Measurements from ENCODE around the gene SDR39U1.

The SDR39U1 gene

DNA sequence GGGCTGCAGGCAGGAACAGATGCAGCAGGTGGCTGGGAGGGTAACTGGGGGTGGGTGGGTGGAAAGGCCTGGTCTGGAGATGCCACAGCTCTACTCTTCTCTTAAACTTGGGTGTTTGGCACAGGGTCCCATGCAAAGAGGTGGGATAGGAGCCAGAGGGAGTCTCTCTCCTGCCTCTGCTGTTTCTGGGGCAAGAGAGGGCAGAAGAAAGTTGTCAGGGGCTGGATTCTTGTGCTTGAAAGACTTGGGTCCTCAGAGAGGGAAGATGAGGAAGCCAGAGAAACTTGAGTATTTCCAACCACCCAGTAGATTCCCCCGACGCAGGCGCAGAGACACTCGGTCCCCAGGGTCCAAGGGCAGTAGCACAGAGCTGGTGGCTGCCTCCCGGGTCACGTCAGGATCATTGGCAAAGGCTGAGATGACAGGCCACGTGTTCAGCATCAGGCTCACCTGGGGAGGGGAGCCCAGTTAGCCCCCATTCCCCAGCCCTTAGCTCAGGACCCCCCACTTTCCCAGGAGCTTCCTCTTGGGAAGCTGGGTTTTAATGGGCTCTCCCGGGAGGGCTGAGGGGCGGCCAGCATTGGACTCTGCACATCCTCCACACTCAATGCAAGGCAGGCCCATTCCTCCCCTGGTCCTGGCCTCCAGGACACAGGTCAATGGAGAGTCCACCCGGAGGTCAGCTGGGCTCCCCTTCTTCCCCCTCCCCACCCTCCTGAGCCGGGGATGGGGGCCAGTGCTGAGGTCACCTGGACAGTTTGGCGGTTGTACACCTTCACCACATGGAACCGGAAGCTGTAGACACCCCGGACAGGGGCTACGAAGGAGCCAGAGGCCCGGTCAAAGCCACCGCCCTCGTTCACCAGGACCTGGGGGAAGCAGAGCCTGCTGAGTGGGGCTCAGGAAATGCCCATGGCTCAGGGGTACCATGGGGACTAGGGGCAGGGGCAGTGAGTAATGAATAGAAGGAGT, 14.8 kb downstream of the SDR39U1 start:
- no peak overlapping the region for H3K9ac ChIP-seq (ENCODE audit: low read length)
- H3K27ac ChIP-seq (ENCODE audit: low read length) = no peak overlapping the region

DNA sequence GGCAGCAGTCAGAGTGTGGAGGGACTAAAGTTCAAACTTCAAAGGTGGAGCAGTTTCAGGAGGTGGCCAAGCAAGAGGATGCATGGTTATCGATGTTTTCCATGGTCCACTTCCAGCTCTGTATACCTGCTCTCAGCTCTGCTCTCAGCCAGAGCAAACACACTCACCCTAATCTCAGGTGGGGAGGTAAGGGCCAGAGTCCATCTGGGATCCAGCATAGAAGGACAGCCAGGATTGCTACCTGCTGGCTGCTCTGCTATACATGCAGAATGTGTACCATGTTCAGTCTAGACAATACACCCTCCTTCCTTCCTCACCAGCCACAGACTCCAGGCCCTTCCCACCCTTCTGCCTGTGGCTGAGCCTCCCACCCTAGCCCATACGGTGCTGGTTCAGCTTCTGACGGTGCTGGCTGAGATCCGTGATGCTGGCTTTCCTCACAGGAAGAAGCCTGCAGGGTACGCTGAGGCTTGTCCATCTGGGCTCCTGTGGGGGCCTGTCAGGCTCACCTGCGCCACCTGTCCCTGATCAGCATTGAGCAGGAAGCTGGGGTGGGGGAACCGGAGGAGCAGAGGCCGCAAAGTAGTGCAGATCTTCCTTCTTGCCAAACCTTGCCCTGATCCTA, 15.6 kb downstream of the SDR39U1 start:
- no peak for DNase-seq
- H3K27me3 ChIP-seq (replicated peaks; ENCODE audit: insufficient read depth, low read length) = no peaks in the 10 kb centered on the region
- H3K36me3 ChIP-seq (replicated peaks; ENCODE audit: insufficient read depth, low read length) = no peaks in the 10 kb centered on the region
- H3K9ac ChIP-seq (ENCODE audit: low read length) = no peak overlapping the region
- no peak overlapping the region for H3K27ac ChIP-seq (ENCODE audit: low read length)
- peaks cover 37% of the 10 kb centered on the region for H3K4me1 ChIP-seq (ENCODE audit: low read length)
- no peak overlapping the region for H3K4me3 ChIP-seq (ENCODE audit: low read length)
- H2AFZ ChIP-seq (ENCODE audit: low read length) = no peak overlapping the region
- no peak overlapping the region for H3K4me2 ChIP-seq (ENCODE audit: low read depth, low read length)
- no peaks in the 10 kb centered on the region for H3K9me3 ChIP-seq (replicated peaks; ENCODE audit: insufficient read depth, low read length)
- no peak for TF ChIP-seq EZH2 (optimal IDR thresholded peaks at IDR 0.05; ENCODE audit: low read depth, low read length)
- TF ChIP-seq, protein P1, sequence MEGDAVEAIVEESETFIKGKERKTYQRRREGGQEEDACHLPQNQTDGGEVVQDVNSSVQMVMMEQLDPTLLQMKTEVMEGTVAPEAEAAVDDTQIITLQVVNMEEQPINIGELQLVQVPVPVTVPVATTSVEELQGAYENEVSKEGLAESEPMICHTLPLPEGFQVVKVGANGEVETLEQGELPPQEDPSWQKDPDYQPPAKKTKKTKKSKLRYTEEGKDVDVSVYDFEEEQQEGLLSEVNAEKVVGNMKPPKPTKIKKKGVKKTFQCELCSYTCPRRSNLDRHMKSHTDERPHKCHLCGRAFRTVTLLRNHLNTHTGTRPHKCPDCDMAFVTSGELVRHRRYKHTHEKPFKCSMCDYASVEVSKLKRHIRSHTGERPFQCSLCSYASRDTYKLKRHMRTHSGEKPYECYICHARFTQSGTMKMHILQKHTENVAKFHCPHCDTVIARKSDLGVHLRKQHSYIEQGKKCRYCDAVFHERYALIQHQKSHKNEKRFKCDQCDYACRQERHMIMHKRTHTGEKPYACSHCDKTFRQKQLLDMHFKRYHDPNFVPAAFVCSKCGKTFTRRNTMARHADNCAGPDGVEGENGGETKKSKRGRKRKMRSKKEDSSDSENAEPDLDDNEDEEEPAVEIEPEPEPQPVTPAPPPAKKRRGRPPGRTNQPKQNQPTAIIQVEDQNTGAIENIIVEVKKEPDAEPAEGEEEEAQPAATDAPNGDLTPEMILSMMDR (IDR thresholded peaks at IDR 0.05; ENCODE audit: low read length) = no peak
- TF ChIP-seq EZH2phosphoT487 (IDR thresholded peaks at IDR 0.05; ENCODE audit: low read length) = no peak
- H3F3A ChIP-seq (ENCODE audit: insufficient read depth, low read length) = peaks cover 18% of the 10 kb centered on the region
- H3K79me2 ChIP-seq (ENCODE audit: low read length) = peaks cover 17% of the 10 kb centered on the region
- no peaks in the 10 kb centered on the region for H3K9me2 ChIP-seq (replicated peaks; ENCODE audit: insufficient read depth, low read length)
- H4K20me1 ChIP-seq (ENCODE audit: insufficient read depth, low read length) = no peaks in the 10 kb centered on the region

More for the DNA sequence above, 14.8 kb downstream of the SDR39U1 start:
- H3K79me2 ChIP-seq (ENCODE audit: low read length) = peaks cover 23% of the 10 kb centered on the region
- H3K27me3 ChIP-seq (replicated peaks; ENCODE audit: insufficient read depth, low read length) = no peaks in the 10 kb centered on the region
- H3K9me2 ChIP-seq (replicated peaks; ENCODE audit: insufficient read depth, low read length) = no peaks in the 10 kb centered on the region
- no peaks in the 10 kb centered on the region for H4K20me1 ChIP-seq (ENCODE audit: insufficient read depth, low read length)
- no peak overlapping the region for H3K4me2 ChIP-seq (ENCODE audit: low read depth, low read length)
- H3K36me3 ChIP-seq (replicated peaks; ENCODE audit: insufficient read depth, low read length) = no peaks in the 10 kb centered on the region
- no peaks in the 10 kb centered on the region for H3K9me3 ChIP-seq (replicated peaks; ENCODE audit: insufficient read depth, low read length)
- peaks cover 18% of the 10 kb centered on the region for H3F3A ChIP-seq (ENCODE audit: insufficient read depth, low read length)
- TF ChIP-seq EZH2 (optimal IDR thresholded peaks at IDR 0.05; ENCODE audit: low read depth, low read length) (no peak), EZH2phosphoT487 (IDR thresholded peaks at IDR 0.05; ENCODE audit: low read length) (no peak)
- TF ChIP-seq, protein P1 (IDR thresholded peaks at IDR 0.05; ENCODE audit: low read length) = no peak
- no peak overlapping the region for H2AFZ ChIP-seq (ENCODE audit: low read length)
- no peak overlapping the region for H3K4me3 ChIP-seq (ENCODE audit: low read length)
- DNase-seq = no peak
- H3K4me1 ChIP-seq (ENCODE audit: low read length) = peaks cover 29% of the 10 kb centered on the region

GRCh38 chr14:24426150-24426911, 16.2 kb downstream of the SDR39U1 start:
- Histone ChIP-seq H3K4me2 (ENCODE audit: low read depth, low read length) (no peak overlapping the region), H3K4me1 (ENCODE audit: low read length) (peaks cover 37% of the 10 kb centered on the region), H3K4me3 (ENCODE audit: low read length) (no peak overlapping the region), H3K9ac (ENCODE audit: low read length) (no peak overlapping the region), H3K27me3 (replicated peaks; ENCODE audit: insufficient read depth, low read length) (no peaks in the 10 kb centered on the region), H4K20me1 (ENCODE audit: insufficient read depth, low read length) (no peaks in the 10 kb centered on the region), H3K27ac (ENCODE audit: low read length) (no peak overlapping the region), H2AFZ (ENCODE audit: low read length) (no peak overlapping the region), H3K36me3 (replicated peaks; ENCODE audit: insufficient read depth, low read length) (no peaks in the 10 kb centered on the region), H3K9me3 (replicated peaks; ENCODE audit: insufficient read depth, low read length) (no peaks in the 10 kb centered on the region), H3F3A (ENCODE audit: insufficient read depth, low read length) (peaks cover 15% of the 10 kb centered on the region), H3K9me2 (replicated peaks; ENCODE audit: insufficient read depth, low read length) (no peaks in the 10 kb centered on the region), H3K79me2 (ENCODE audit: low read length) (peaks cover 12% of the 10 kb centered on the region)
- TF ChIP-seq EZH2phosphoT487 (IDR thresholded peaks at IDR 0.05; ENCODE audit: low read length) (no peak), EZH2 (optimal IDR thresholded peaks at IDR 0.05; ENCODE audit: low read depth, low read length) (no peak)
- TF ChIP-seq, protein P1 (IDR thresholded peaks at IDR 0.05; ENCODE audit: low read length) = no peak
- no peak for DNase-seq
